ENCODE results near the gene CENPL. TPM values are rescaled to one million over a fixed set of nuclear protein-coding genes. Genes with fewer than 3 reads are reported as not detected.

Gene CENPL
- total and polyA plus RNA-seq, 9 of the 15 experiments (the other 6 are each of a cell fraction or from before 2014, with no cell fraction given): 33.0 to 52.7 (median 39.7) TPM

GRCh38 chr1:173863224-173864161 lies 38.8 kb upstream of the CENPL start (continued):
- TF ChIP-seq KDM2B (CRISPR knock-in tag; IDR thresholded peaks at IDR 0.05) (no peak), TGIF2 (CRISPR knock-in tag; IDR thresholded peaks at IDR 0.05) (no peak), HOXB6 (CRISPR knock-in tag; IDR thresholded peaks at IDR 0.05; ENCODE audit: borderline replicate concordance) (no peak), TSC22D4 (tag; IDR thresholded peaks at IDR 0.05) (no peak), CEBPB (tag; IDR thresholded peaks at IDR 0.05) (no peak), SP1 (CRISPR knock-in tag; IDR thresholded peaks at IDR 0.05) (no peak), RFX7 (CRISPR knock-in tag; IDR thresholded peaks at IDR 0.05) (0 out of 2 replicates have a peak, but pooled peaks have one; percentile 40), CLOCK (CRISPR knock-in tag; IDR thresholded peaks at IDR 0.05; ENCODE audit: borderline replicate concordance) (no peak), TRIM28 (IDR thresholded peaks at IDR 0.05) (no peak), ZNF407 (IDR thresholded peaks at IDR 0.05; ENCODE audit: low read depth) (no peak), ZNF592 (IDR thresholded peaks at IDR 0.05) (no peak)
